GM19025 (cell line): Measurements from ENCODE around the gene STK16.
"Not testable (repeated sequence)": the region's sequence is repeated elsewhere in the genome, so short reads cannot be mapped to it uniquely, and the experiment has no call there.

Source experiments
- ATAC-seq: cut with Tn5 transposase; IDR thresholded peaks from one replicate; pipeline ENCODE4 v1.9.1; 2021; ENCODE audit warnings: mild to moderate bottlenecking, low read depth, moderate library complexity; ENCODE audit not compliant: unreplicated experiment

The STK16 gene

GRCh38 chr2:219245148-219245898 is at the start of gene STK16, which contains the start of gene GLB1L:
Gene STK16, plus strand, starts transcription at chr2:219245479. Its CDS starts 521 bp downstream, at chr2:219246000.
Gene GLB1L, minus strand, starts transcription at chr2:219245444. Its CDS starts 1,871 bp downstream, at chr2:219243573.
- peak; percentile 57 for ATAC-seq

- no peak for ATAC-seq
Observed at GRCh38 chr2:219197388-219197787, 47.9 kb upstream of the STK16 start.

DNA sequence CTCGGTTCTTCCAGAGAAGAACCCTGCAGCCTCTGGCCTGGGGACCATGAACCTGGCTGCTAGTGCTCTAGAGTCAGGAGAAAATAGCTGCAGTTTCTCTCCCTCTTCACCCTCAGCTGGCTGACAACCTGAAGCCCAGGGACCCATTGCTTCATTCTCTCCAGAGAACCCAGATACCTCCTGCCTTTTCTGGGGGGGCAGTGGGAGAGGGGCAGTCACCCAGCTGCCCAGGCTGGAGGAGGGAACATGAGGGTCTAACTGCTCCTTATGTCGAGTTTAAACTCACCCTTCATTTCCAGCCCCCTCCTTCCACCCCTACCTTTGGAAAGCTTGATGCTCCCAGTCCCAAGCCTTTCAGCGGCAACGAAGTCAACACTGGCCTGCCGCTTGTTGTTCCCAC is 46.3 kb upstream of the STK16 start:
- ATAC-seq = no peak

GRCh38 chr2:219199470-219200211 is 45.6 kb upstream of the STK16 start:
- ATAC-seq = no peak

DNA sequence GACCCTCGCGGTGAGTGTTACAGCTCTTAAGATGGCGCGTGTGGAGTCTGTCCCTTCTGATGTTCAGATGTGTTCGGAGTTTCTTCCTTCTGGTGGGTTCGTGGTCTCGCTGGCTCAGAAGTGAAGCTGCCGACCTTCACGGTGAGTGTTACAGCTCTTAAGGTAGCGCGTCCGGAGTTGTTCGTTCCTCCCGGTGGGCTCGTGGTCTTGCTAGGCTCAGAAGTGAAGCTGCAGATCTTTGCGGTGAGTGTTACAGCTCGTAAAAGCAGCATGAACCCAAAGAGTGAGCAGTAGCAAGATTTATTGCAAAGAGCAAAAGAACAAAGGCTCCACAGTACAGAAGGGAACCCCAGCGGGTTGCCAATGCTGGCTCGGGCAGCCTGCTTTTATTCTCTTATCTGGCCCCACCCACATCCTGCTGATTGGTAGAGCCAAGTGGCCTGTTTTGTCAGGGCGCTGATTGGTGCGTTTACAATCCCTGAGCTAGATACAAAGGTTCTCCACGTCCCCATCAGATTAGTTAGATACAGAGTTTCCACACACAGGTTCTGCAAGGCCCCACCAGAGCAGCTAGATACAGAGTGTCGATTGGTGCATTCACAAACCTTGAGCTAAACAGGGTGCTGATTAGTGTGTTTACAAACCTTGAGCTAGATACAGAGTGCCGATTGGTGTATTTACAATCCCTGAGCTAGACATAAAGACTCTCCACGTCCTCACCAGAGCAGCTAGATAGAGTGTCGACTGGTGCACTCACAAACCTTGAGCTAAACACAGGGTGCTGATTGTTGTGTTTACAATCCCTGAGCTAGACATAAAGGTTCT is 44.6 kb upstream of the STK16 start:
- not testable (repeated sequence) for ATAC-seq

DNA sequence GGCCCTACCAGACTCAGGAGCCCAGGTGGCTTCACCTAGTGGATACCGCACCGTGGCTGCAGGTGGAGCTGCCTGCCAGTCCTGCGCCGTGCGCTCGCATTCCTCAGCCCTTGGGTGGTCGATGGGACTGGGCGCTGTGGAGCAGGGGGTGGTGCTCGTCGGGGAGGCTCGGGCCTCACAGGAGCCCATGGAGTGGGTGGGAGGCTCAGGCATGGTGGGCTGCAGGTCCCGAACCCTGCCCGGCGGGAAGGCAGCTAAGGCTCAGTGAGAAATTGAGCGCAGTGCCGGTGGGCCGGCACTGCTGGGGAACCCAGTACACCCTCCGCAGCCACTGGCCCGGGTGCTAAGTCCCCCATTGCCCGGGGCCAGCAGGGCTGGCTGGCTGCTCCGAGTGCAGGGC is 43.9 kb upstream of the STK16 start:
- ATAC-seq = not testable (repeated sequence)

DNA sequence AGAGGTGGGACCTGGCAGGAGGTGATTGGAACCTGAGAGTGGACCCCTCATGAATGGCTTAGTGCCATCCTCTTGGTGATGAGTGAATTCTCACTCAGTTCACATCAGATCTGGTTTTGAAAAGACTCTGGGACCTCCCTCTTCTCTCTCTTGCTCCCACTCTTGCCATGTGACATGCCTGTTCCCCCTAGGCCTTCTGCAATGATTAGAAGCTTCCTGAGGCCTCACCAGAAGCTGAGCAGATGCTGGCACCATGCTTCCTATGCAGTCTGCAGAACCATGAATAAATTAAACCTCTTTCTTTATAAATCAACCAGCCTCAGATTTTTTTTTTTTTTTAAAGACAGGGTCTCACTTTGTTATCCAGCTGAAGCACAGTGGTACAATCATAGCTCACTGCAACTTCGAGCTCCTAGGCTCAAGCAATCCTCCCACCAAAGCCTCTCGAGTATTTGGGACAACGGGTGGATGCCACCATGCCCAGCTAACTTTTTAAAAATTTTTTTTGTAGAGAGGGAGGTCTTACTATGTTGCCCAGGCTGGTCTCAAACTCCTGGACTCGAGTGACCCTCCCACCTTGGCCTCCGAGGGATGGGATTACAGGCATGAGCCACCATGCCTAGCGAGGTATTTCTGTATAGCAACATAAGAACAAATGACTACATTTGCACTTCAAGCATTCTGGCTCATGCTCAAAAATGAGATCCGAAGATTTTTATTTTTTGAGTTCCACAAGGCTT is 40.7 kb upstream of the STK16 start:
- ATAC-seq = no peak

DNA sequence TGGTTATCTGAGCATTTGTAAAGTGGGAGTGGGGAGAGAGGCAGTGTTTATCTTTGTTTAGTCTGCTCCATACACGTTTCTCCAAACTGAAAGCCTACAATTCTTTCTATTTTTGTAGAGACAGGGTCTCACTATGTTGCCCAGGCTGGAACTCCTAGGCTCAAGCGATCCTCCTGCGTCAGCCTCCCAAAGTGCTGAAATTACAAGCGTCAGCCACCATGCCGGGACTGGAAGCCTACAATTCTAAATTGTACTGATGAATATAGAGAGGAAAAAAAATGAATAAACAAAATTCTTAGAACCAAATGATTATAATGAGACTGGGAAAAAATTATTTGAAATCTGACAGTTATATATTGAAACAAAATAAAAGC is 40.1 kb upstream of the STK16 start:
- no peak for ATAC-seq

- ATAC-seq = no peak
Observed at GRCh38 chr2:219205981-219206327, 39.3 kb upstream of the STK16 start.

GRCh38 chr2:219206328-219207133 is 38.7 kb upstream of the STK16 start, which contains the start of gene ZFAND2B:
Gene ZFAND2B, plus strand, starts transcription at chr2:219206782. Its CDS starts 206 bp downstream, at chr2:219206988.
- ATAC-seq = peak; percentile 94

DNA sequence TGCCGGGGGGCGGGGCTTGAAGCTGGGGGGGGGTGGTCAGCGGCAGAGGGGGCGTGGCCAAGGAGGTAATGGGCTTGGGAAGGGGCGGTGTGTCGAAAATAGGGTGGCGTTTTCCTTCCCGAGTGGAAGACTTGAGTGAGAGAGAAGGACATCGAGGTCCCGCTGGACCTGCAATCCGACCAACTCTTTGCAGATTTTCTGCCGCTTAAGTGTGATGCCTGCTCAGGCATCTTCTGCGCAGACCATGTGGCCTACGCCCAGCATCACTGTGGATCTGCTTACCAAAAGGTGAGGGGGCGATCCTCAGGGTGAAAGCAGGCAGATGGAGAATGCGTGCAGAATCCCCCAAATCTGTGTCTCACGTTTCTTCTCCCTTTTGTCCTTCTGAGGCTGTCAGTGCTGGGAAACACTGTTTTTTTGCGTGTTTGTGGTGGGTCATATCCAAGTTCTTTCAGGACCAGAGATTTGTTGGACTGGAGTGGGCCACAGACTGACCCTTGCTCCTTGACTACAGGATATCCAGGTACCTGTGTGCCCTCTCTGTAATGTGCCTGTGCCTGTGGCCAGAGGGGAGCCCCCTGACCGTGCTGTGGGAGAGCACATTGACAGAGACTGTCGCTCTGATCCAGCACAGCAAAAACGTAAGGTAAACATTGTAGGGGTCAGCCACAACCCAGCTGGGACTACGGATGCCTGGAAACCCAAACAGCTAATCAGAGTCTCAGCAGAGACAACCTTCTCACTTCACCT is 38.0 kb upstream of the STK16 start:
- ATAC-seq = no peak

- ATAC-seq = no peak
Observed at GRCh38 chr2:219207884-219208740, 37.2 kb upstream of the STK16 start.

- ATAC-seq = no peak
Observed at GRCh38 chr2:219209236-219210195, 35.8 kb upstream of the STK16 start.

DNA sequence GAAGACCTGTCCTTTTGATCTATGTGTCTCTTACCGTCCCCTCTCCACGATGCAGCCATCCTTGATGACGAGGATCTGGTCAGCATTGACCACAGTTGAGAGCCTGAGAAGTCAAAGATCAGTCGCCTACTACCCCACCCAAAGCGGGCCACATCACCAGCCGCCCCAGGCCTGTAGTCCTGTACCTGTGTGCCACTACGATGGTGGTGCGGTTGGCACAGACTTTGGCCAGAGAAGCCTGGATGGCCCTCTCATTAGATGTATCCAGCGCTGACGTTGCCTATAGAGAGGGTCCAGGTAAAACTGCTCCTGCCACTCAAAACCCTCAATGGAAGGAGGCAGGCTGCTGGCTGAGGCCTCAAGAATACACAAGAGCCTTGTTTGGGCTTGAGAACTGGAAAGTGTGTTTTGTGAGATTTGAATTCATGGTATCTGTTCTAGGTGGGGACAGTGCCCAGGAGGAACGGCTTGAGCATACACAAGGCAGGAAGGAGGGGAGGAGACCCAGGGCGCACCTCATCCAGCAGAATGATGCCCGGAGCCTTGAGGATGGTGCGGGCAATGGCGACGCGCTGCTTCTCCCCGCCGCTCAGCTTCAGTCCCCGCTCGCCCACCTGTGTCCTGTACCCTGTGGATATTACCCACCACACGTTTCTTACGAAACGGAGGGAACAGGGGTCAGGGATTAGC is 34.9 kb upstream of the STK16 start:
- no peak for ATAC-seq

GRCh38 chr2:219210886-219211362 is 34.4 kb upstream of the STK16 start:
- no peak for ATAC-seq

- ATAC-seq = no peak
Observed at GRCh38 chr2:219213026-219213415, 32.3 kb upstream of the STK16 start.
